WTC11 (cell line): ENCODE measurements around the gene LSM2. TPM values are rescaled to one million over a fixed set of nuclear protein-coding genes. Genes with fewer than 3 reads are reported as not detected.

Experiments used
- ATAC-seq: fragments of 200-7000 bp; cut with Tn5 transposase; 2 replicates; pipeline ENCODE4 v1.10.0; 2021; ENCODE audit warnings: mild to moderate bottlenecking, moderate library complexity
- CTCF ChIA-PET: fragments of 300-600 bp; sonication (Branson Sonifier 250); formaldehyde crosslinking; loops from one replicate; lab custom pipeline; 2021; ENCODE audit warnings: antibody characterized with exemption; lab: Charles Lee
- POLR2A ChIA-PET: fragments of 350-600 bp; sonication (Branson Sonifier 250); formaldehyde crosslinking; loops from one replicate; lab custom pipeline; 2021; ENCODE audit warnings: antibody characterized with exemption; lab: Charles Lee
- DNase-seq: peaks from one replicate; pipeline ENCODE4 v3.0.0; 2021; ENCODE audit warnings: low spot score
- H3K27ac Mint-ChIP-seq: 2 replicates; pipeline ENCODE4 v1.8.0; 2021; ENCODE audit warnings: mixed read lengths
- H3K27me3 Mint-ChIP-seq: 2 replicates; pipeline ENCODE4 v1.8.0; 2021; ENCODE audit warnings: low read depth, mild to moderate bottlenecking, moderate library complexity, mixed read lengths
- H3K36me3 Mint-ChIP-seq: 2 replicates; pipeline ENCODE4 v1.8.0; 2021; ENCODE audit warnings: mixed read lengths
- H3K4me1 Mint-ChIP-seq: 2 replicates; pipeline ENCODE4 v1.8.0; 2022; ENCODE audit warnings: mixed read lengths
- H3K4me3 Mint-ChIP-seq: 2 replicates; pipeline ENCODE4 v1.8.0; 2021; ENCODE audit warnings: mild to moderate bottlenecking, moderate library complexity, mixed read lengths
- H3K9me3 Mint-ChIP-seq: 2 replicates; pipeline ENCODE4 v1.8.0; 2021; ENCODE audit warnings: mixed read lengths
- CBFB ChIP-seq: sonication (generic); formaldehyde crosslinking; IDR thresholded peaks from 2 replicates; pipeline ENCODE4 v1.8.1; 2022; ENCODE audit warnings: mild to moderate bottlenecking, low read depth, missing genetic modification reagents
- EMX1 ChIP-seq: fragments of 250-450 bp; sonication (Bioruptor Pico); IDR thresholded peaks from 2 replicates; pipeline ENCODE4 v1.8.0; 2021; ENCODE audit warnings: mild to moderate bottlenecking
- ETV6 ChIP-seq: sonication (generic); formaldehyde crosslinking; IDR thresholded peaks from 2 replicates; pipeline ENCODE4 v1.8.1; 2022; ENCODE audit warnings: mild to moderate bottlenecking, missing genetic modification reagents
- FOXP1 ChIP-seq: sonication (generic); formaldehyde crosslinking; IDR thresholded peaks from 2 replicates; pipeline ENCODE4 v1.8.0; 2022; ENCODE audit warnings: missing genetic modification reagents, mild to moderate bottlenecking, moderate library complexity, borderline replicate concordance
- GABPB1 ChIP-seq: sonication (generic); formaldehyde crosslinking; IDR thresholded peaks from 2 replicates; pipeline ENCODE4 v1.8.1; 2023; ENCODE audit warnings: mild to moderate bottlenecking, missing genetic modification reagents
- KAT7 ChIP-seq: sonication (generic); formaldehyde crosslinking; IDR thresholded peaks from 2 replicates; pipeline ENCODE4 v1.8.1; 2023; ENCODE audit warnings: missing genetic modification reagents, mild to moderate bottlenecking, borderline replicate concordance
- NFE2L1 ChIP-seq: sonication (generic); formaldehyde crosslinking; IDR thresholded peaks from 2 replicates; pipeline ENCODE4 v1.8.1; 2023; ENCODE audit warnings: missing genetic modification reagents
- NFYB ChIP-seq: sonication (generic); formaldehyde crosslinking; conservative IDR thresholded peaks from 2 replicates; pipeline ENCODE4 v1.8.0; 2022; ENCODE audit warnings: low read depth, missing genetic modification reagents
- NR1H2 ChIP-seq: sonication (generic); formaldehyde crosslinking; IDR thresholded peaks from 2 replicates; pipeline ENCODE4 v1.9.0; 2021; ENCODE audit warnings: mild to moderate bottlenecking, moderate library complexity, missing genetic modification reagents
- PRDM15 ChIP-seq: sonication (generic); formaldehyde crosslinking; IDR thresholded peaks from 2 replicates; pipeline ENCODE4 v1.8.0; 2022; ENCODE audit warnings: missing genetic modification reagents
- PREB ChIP-seq: sonication (generic); formaldehyde crosslinking; IDR thresholded peaks from 2 replicates; pipeline ENCODE4 v1.8.1; 2022; ENCODE audit warnings: mild to moderate bottlenecking, missing genetic modification reagents, moderate library complexity, borderline replicate concordance
- PRRX2 ChIP-seq: fragments of 250-450 bp; sonication (Bioruptor Pico); IDR thresholded peaks from 2 replicates; pipeline ENCODE4 v1.8.0; 2021; ENCODE audit warnings: mild to moderate bottlenecking
- SOX15 ChIP-seq: fragments of 250-450 bp; sonication (Bioruptor Pico); IDR thresholded peaks from 2 replicates; pipeline ENCODE4 v1.9.0; 2021; ENCODE audit warnings: mild to moderate bottlenecking
- USF2 ChIP-seq: sonication (generic); formaldehyde crosslinking; IDR thresholded peaks from 2 replicates; pipeline ENCODE4 v1.8.1; 2023; ENCODE audit warnings: mild to moderate bottlenecking, missing genetic modification reagents, moderate library complexity
- ZNF396 ChIP-seq: fragments of 250-450 bp; sonication (Bioruptor Pico); IDR thresholded peaks from 2 replicates; pipeline ENCODE4 v1.8.0; 2021; ENCODE audit warnings: mild to moderate bottlenecking, moderate library complexity, borderline replicate concordance
- ZNF423 ChIP-seq: fragments of 250-450 bp; sonication (Bioruptor Pico); IDR thresholded peaks from 2 replicates; pipeline ENCODE4 v2.1.2; 2022; ENCODE audit warnings: mild to moderate bottlenecking, moderate library complexity
- ZNF425 ChIP-seq: fragments of 250-450 bp; sonication (Bioruptor Pico); conservative IDR thresholded peaks from 2 replicates; pipeline ENCODE4 v1.9.0; 2021; ENCODE audit warnings: mild to moderate bottlenecking
- total RNA-seq: library from RNA; stranded (reverse); gene quantifications from 3 replicates; pipeline ENCODE4 v1.2.3, GENCODE V29; 2021
- TF ChIP-seq, protein P1 (sequence below): sonication (generic); formaldehyde crosslinking; IDR thresholded peaks from 2 replicates; pipeline ENCODE4 v1.8.0; 2022; ENCODE audit warnings: mild to moderate bottlenecking, missing genetic modification reagents
- TF ChIP-seq, protein P2 (sequence below): sonication (generic); formaldehyde crosslinking; IDR thresholded peaks from 2 replicates; pipeline ENCODE4 v1.8.0; 2022; ENCODE audit warnings: mild to moderate bottlenecking, missing genetic modification reagents

Gene LSM2
- total RNA-seq, 1 experiment from 2014 or later: 104 TPM

GRCh38 chr6:31836474-31837368, 30.0 kb upstream of the LSM2 start (continued):
- TF ChIP-seq PRDM15 (CRISPR knock-in tag) (no peak), PRRX2 (CRISPR knock-in tag) (no peak), ZNF396 (CRISPR knock-in tag) (no peak)
- TF ChIP-seq, protein P1, sequence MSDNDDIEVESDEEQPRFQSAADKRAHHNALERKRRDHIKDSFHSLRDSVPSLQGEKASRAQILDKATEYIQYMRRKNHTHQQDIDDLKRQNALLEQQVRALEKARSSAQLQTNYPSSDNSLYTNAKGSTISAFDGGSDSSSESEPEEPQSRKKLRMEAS (CRISPR knock-in tag): no peak
- TF ChIP-seq, all 79 proteins: peak for 0

DNA sequence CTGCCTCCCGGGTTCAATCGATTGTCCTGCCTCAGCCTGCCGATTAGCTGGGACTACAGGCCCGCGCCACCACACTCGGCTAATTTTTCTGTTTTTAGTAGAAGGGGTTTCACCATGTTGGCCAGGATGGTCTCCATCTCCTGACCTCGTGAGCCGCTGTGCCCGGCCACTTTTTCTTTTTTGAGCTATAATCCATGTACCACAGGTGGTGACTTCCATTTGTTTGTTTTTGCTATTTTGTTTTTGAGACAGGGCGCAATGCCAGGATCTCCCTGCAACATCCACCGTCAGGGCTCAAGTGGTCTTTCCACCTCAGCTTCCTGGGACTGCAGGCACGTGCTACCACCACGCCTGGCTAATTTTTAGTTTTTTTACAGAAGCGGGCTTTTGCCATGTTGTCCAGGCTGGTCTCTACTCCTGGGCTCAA, 29.3 kb upstream of the LSM2 start:
- Mint-ChIP-seq H3K27me3 (no peaks in the 10 kb centered on the region), H3K4me3 (peak overlapping the region; percentile 99), H3K27ac (peak overlapping the region; percentile 100), H3K36me3 (peaks cover 62% of the 10 kb centered on the region), H3K9me3 (no peaks in the 10 kb centered on the region), H3K4me1 (peaks cover 28% of the 10 kb centered on the region)
- no peak for ATAC-seq
- ChIA-PET CTCF (interaction anchor here (2.1 kb wide), 1 partner anchor 27 kb away, joined by 6 read pairs; the partner anchor contains the start of gene NEU1), POLR2A (interaction anchor here (1.6 kb wide), 1 partner anchor 21 kb away, joined by 4 read pairs; the partner anchor contains the start of genes HSPA1A and HSPA1L)
- DNase-seq: no peak
- 0 out of 2 replicates have a peak, but pooled peaks have one; percentile 14 for TF ChIP-seq GABPB1
- no peak for TF ChIP-seq NFYB (CRISPR knock-in tag)
- TF ChIP-seq FOXP1: no peak

GRCh38 chr6:31834367-31835250, 27.8 kb upstream of the LSM2 start:
- H3K27me3 Mint-ChIP-seq: no peaks in the 10 kb centered on the region
- H3K4me1 Mint-ChIP-seq: peaks cover 30% of the 10 kb centered on the region
- ChIA-PET POLR2A (interaction anchor here (0.5 to 2.0 kb wide), 9 partner anchors 11 to 105 kb away, joined by 3 to 4 read pairs (median 3); partner anchors contain the start of genes LSM2, MSH5 and NEU1), CTCF (interaction anchor here (1.0 to 2.1 kb wide), 5 partner anchors 28 to 288 kb away, joined by 3 to 7 read pairs (median 5); partner anchors contain the start of genes ATP6V1G2 and NEU1)
- peaks cover 48% of the 10 kb centered on the region for H3K36me3 Mint-ChIP-seq
- H3K9me3 Mint-ChIP-seq: no peaks in the 10 kb centered on the region
- H3K4me3 Mint-ChIP-seq: peak overlapping the region; percentile 99
- H3K27ac Mint-ChIP-seq: peak overlapping the region; percentile 100
- DNase-seq (peak; percentile 85), ATAC-seq (peak; percentile 81)
- 0 out of 2 replicates have a peak, but pooled peaks have one; percentile 9 for TF ChIP-seq NR1H2 (CRISPR knock-in tag)
- TF ChIP-seq KAT7 (CRISPR knock-in tag): peak; percentile 43; the same call in 1 of the 2 replicates
- no peak for TF ChIP-seq CBFB (CRISPR knock-in tag)
- TF ChIP-seq PREB (CRISPR knock-in tag): 0 out of 2 replicates have a peak, but pooled peaks have one; percentile 24
- no peak for TF ChIP-seq ZNF423
- no peak for TF ChIP-seq SOX15
- TF ChIP-seq, protein P2, sequence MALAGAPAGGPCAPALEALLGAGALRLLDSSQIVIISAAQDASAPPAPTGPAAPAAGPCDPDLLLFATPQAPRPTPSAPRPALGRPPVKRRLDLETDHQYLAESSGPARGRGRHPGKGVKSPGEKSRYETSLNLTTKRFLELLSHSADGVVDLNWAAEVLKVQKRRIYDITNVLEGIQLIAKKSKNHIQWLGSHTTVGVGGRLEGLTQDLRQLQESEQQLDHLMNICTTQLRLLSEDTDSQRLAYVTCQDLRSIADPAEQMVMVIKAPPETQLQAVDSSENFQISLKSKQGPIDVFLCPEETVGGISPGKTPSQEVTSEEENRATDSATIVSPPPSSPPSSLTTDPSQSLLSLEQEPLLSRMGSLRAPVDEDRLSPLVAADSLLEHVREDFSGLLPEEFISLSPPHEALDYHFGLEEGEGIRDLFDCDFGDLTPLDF: peak; percentile 49; the same call in 1 of the 2 replicates
- TF ChIP-seq USF2: no peak
- 0 out of 2 replicates have a peak, but pooled peaks have one; percentile 13 for TF ChIP-seq ZNF425 (CRISPR knock-in tag)
- TF ChIP-seq NFE2L1 (CRISPR knock-in tag): no peak
- peak; percentile 83; the same call in 1 of the 2 replicates for TF ChIP-seq EMX1
- TF ChIP-seq ETV6 (CRISPR knock-in tag): 0 out of 2 replicates have a peak, but pooled peaks have one; percentile 8
- peak; percentile 50; the same call in 1 of the 2 replicates for TF ChIP-seq PRRX2 (CRISPR knock-in tag)
